Fibroblast of lung (primary cell): Measurements from ENCODE around the gene ZNF529. TPM values are rescaled to one million over a fixed set of nuclear protein-coding genes. Genes with fewer than 3 reads are reported as not detected.

Source experiments
- DNase-seq, 2 donors: peaks; one replicate each; pipeline versions ENCODE4 v3.0.0 to v3.0.0-alpha.2; 2010; ENCODE audit warnings: low read depth in 2 of 2
- H2AFZ ChIP-seq: 2 replicates; pipeline ENCODE4 v1.5.1; 2012; ENCODE audit warnings: low read length, control low read depth, inconsistent platforms
- H3K27ac ChIP-seq: 2 replicates; pipeline ENCODE4 v1.5.1; 2011; ENCODE audit warnings: low read length, control low read depth; ENCODE audit not compliant: insufficient read depth
- H3K27me3 ChIP-seq: 2 replicates; pipeline ENCODE4 v1.5.1; 2011; ENCODE audit warnings: mild to moderate bottlenecking, low read length; ENCODE audit not compliant: control insufficient read depth, insufficient read depth
- H3K36me3 ChIP-seq: 2 replicates; pipeline ENCODE4 v1.5.1; 2011; ENCODE audit warnings: low read length; ENCODE audit not compliant: control insufficient read depth, insufficient read depth
- H3K4me1 ChIP-seq: 2 replicates; pipeline ENCODE4 v1.5.1; 2011; ENCODE audit warnings: low read length; ENCODE audit not compliant: control insufficient read depth, insufficient read depth; ENCODE audit errors: extremely low read depth
- H3K4me2 ChIP-seq: 2 replicates; pipeline ENCODE4 v1.5.1; 2011; ENCODE audit warnings: low read length, control low read depth; ENCODE audit not compliant: insufficient read depth; ENCODE audit errors: extremely low read depth
- H3K4me3 ChIP-seq, 4 experiments: fragments of 200-600 bp in 1 of 4; sonication (generic) in 1 of 4; replicated peaks in 1 of 4; 2 replicates each; pipeline ENCODE4 v1.5.1; 2011 to 2016; ENCODE audit warnings: low read length in 4 of 4, low read depth in 3 of 4, mild to moderate bottlenecking in 3 of 4, control low read depth in 2 of 4, inconsistent platforms in 1 of 4, mixed read lengths in 1 of 4; ENCODE audit not compliant: insufficient read depth in 1 of 4; ENCODE audit errors: control extremely low read depth in 1 of 4
- H3K79me2 ChIP-seq: 2 replicates; pipeline ENCODE4 v1.5.1; 2012; ENCODE audit warnings: mild to moderate bottlenecking, low read length, inconsistent platforms; ENCODE audit not compliant: control insufficient read depth, insufficient read depth
- H3K9ac ChIP-seq: 2 replicates; pipeline ENCODE4 v1.5.1; 2011; ENCODE audit warnings: mild to moderate bottlenecking, low read length, control low read depth; ENCODE audit not compliant: insufficient read depth
- H3K9me3 ChIP-seq: 2 replicates; pipeline ENCODE4 v1.5.1; 2012; ENCODE audit warnings: low read depth, low read length; ENCODE audit not compliant: control insufficient read depth, insufficient read depth
- H4K20me1 ChIP-seq: 2 replicates; pipeline ENCODE4 v1.5.1; 2011; ENCODE audit warnings: low read length; ENCODE audit not compliant: control insufficient read depth, insufficient read depth; ENCODE audit errors: extremely low read depth
- EZH2 ChIP-seq: IDR thresholded peaks from 2 replicates; pipeline ENCODE4 v1.5.1; 2012; ENCODE audit warnings: low read length, control low read depth, mild to moderate bottlenecking; ENCODE audit errors: missing control alignments
- polyA plus RNA-seq, 2 donors: library from polyadenylated mRNA; depleted of rRNA in 1 of 2; stranded (reverse) in 1 of 2; unstranded in 1 of 2; fragments of >200 nt; gene quantifications; 2 replicates each; pipeline ENCODE4 v1.2.1, GENCODE V29; 2011 to 2012; ENCODE audit warnings: missing spikeins in 1 of 2
- total RNA-seq: library from RNA; depleted of rRNA; stranded (reverse); fragments of >200 nt; gene quantifications from 2 replicates; pipeline ENCODE4 v1.2.1, GENCODE V29; 2014
- TF ChIP-seq, protein P1 (sequence below), 2 donors: IDR thresholded peaks in 1 of 2; conservative IDR thresholded peaks in 1 of 2; 1 replicate in 1 of 2; 2 replicates in 1 of 2; pipeline ENCODE4 v1.5.1; 2011 to 2012; ENCODE audit warnings: low read length in 2 of 2, control low read depth in 1 of 2, inconsistent platforms in 1 of 2, low read depth in 1 of 2, mild to moderate bottlenecking in 1 of 2

The ZNF529 gene
- total and polyA plus RNA-seq, 2 donors (not counting 1 experiment from before 2014, with no cell fraction given), result 7.7 to 10.2 TPM

DNA sequence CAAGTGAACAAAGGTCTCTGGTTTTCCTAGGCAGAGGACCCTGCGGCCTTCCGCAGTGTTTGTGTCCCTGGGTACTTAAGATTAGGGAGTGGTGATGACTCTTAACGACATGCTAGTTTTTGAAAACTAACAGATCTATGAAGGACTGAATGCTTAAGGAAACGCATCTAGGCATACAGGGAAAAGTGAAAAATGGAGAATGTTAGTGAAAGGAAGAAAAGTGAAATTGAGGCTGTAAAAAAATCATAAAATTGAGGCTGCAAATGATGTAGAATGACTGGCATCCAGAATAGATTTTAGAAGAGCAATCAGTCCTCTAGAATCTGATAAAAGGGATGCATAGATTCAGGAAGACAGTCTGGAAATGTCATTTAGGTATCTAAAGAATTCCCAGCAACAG lies 48.5 kb downstream of the ZNF529 start:
- Histone ChIP-seq H3K27ac (no peak overlapping the region), H3K9ac (no peak overlapping the region), H2AFZ (no peak overlapping the region), H3K27me3 (no peaks in the 10 kb centered on the region), H3K4me3 (no peak overlapping the region), H3K9me3 (no peaks in the 10 kb centered on the region), H3K36me3 (no peaks in the 10 kb centered on the region), H3K4me1 (peaks cover 2% of the 10 kb centered on the region), H3K79me2 (peaks cover 18% of the 10 kb centered on the region), H3K4me2 (no peak overlapping the region), H4K20me1 (no peaks in the 10 kb centered on the region)
- no peak for DNase-seq
- no peak for TF ChIP-seq EZH2
- TF ChIP-seq, protein P1, sequence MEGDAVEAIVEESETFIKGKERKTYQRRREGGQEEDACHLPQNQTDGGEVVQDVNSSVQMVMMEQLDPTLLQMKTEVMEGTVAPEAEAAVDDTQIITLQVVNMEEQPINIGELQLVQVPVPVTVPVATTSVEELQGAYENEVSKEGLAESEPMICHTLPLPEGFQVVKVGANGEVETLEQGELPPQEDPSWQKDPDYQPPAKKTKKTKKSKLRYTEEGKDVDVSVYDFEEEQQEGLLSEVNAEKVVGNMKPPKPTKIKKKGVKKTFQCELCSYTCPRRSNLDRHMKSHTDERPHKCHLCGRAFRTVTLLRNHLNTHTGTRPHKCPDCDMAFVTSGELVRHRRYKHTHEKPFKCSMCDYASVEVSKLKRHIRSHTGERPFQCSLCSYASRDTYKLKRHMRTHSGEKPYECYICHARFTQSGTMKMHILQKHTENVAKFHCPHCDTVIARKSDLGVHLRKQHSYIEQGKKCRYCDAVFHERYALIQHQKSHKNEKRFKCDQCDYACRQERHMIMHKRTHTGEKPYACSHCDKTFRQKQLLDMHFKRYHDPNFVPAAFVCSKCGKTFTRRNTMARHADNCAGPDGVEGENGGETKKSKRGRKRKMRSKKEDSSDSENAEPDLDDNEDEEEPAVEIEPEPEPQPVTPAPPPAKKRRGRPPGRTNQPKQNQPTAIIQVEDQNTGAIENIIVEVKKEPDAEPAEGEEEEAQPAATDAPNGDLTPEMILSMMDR (conservative IDR thresholded peaks at IDR 0.05 in 1 of 2, IDR thresholded peaks at IDR 0.05 in 1 of 2; ENCODE audit: low read depth in 1 of 2, low read length in 2 of 2), result no peak

DNA sequence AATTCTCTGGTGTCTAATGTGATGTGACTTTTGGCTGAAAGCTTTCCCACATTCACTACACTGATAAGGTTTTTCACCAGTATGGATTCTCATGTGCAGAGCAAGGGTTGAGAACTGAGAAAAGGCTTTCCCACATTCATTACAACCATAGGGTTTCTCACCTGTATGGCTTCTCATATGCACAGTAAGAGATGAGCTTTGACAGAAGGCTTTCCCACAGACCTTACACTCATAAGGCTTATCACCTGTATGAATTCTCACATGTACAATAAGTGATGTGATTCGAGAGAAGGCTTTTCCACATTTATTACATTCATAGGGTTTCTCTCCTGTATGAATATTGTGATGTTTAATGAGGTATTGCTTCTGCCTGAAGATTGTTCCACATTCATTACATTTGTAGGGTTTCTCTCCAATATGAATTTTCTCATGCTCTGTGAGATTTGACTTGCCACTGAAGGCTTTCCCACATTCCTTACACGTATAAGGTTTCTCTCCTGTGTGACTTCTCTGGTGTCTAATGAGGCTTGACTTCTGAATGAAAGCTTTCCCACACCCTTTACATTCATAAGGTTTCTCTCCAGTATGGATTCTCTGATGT lies 59.0 kb downstream of the ZNF529 start:
- no peak overlapping the region for H3K4me2 ChIP-seq
- H2AFZ ChIP-seq, result no peak overlapping the region
- H3K9ac ChIP-seq, result no peak overlapping the region
- H3K27me3 ChIP-seq, result no peaks in the 10 kb centered on the region
- no peak overlapping the region for H3K4me3 ChIP-seq
- H3K9me3 ChIP-seq, result peaks cover 4% of the 10 kb centered on the region
- no peak overlapping the region for H3K27ac ChIP-seq
- TF ChIP-seq, protein P1 (conservative IDR thresholded peaks at IDR 0.05 in 1 of 2, IDR thresholded peaks at IDR 0.05 in 1 of 2; ENCODE audit: low read depth in 1 of 2, low read length in 2 of 2), result no peak
- no peak for TF ChIP-seq EZH2
- H3K4me1 ChIP-seq, result no peaks in the 10 kb centered on the region
- no peaks in the 10 kb centered on the region for H4K20me1 ChIP-seq
- DNase-seq, result peak; percentile 5 to 10
- H3K79me2 ChIP-seq, result no peaks in the 10 kb centered on the region
- H3K36me3 ChIP-seq, result peaks cover 6% of the 10 kb centered on the region

DNA sequence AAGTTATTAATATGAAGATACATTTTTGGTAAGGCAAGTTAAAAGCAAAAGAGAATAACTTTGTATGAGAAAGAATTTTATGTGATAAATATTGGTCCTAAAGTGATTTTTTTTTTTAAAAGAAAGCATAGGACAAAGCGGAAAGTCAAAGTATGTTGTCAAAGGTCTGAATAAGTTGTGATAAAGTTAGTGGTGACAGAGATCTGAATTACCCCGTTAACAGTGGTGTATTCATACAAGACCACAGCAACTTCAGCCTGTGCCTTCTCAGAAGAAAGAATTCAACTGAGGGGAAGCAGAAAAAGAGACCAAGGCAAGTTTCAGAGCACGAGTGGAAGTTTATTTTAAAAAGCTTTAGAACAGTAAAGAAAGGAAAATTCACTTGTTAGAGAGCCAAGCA lies 64.8 kb downstream of the ZNF529 start:
- no peak overlapping the region for H3K9ac ChIP-seq
- H3K4me2 ChIP-seq, result no peak overlapping the region
- H3K4me1 ChIP-seq, result no peaks in the 10 kb centered on the region
- H3K9me3 ChIP-seq, result no peaks in the 10 kb centered on the region
- H3K27me3 ChIP-seq, result no peaks in the 10 kb centered on the region
- H3K27ac ChIP-seq, result no peak overlapping the region
- H2AFZ ChIP-seq, result no peak overlapping the region
- TF ChIP-seq EZH2, result no peak
- TF ChIP-seq, protein P1 (conservative IDR thresholded peaks at IDR 0.05 in 1 of 2, IDR thresholded peaks at IDR 0.05 in 1 of 2; ENCODE audit: low read depth in 1 of 2, low read length in 2 of 2), result no peak
- H3K79me2 ChIP-seq, result no peaks in the 10 kb centered on the region
- no peaks in the 10 kb centered on the region for H3K36me3 ChIP-seq
- no peak overlapping the region for H3K4me3 ChIP-seq
- DNase-seq, result no peak
- H4K20me1 ChIP-seq, result no peaks in the 10 kb centered on the region
